ENCODE data around the gene CPD. TPM values are rescaled to one million over a fixed set of nuclear protein-coding genes. Genes with fewer than 3 reads are reported as not detected.

CPD gene
- total and polyA plus RNA-seq, 2 of the 13 experiments (the other 11 are each of a cell fraction or from before 2014, with no cell fraction given): 46.1 to 72.3 TPM

- TF ChIP-seq, protein P1, sequence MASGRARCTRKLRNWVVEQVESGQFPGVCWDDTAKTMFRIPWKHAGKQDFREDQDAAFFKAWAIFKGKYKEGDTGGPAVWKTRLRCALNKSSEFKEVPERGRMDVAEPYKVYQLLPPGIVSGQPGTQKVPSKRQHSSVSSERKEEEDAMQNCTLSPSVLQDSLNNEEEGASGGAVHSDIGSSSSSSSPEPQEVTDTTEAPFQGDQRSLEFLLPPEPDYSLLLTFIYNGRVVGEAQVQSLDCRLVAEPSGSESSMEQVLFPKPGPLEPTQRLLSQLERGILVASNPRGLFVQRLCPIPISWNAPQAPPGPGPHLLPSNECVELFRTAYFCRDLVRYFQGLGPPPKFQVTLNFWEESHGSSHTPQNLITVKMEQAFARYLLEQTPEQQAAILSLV (CRISPR knock-in tag; IDR thresholded peaks at IDR 0.05; ENCODE audit: borderline replicate concordance): 0 out of 2 replicates have a peak, but pooled peaks have one; percentile 55
- TF ChIP-seq, protein P2, sequence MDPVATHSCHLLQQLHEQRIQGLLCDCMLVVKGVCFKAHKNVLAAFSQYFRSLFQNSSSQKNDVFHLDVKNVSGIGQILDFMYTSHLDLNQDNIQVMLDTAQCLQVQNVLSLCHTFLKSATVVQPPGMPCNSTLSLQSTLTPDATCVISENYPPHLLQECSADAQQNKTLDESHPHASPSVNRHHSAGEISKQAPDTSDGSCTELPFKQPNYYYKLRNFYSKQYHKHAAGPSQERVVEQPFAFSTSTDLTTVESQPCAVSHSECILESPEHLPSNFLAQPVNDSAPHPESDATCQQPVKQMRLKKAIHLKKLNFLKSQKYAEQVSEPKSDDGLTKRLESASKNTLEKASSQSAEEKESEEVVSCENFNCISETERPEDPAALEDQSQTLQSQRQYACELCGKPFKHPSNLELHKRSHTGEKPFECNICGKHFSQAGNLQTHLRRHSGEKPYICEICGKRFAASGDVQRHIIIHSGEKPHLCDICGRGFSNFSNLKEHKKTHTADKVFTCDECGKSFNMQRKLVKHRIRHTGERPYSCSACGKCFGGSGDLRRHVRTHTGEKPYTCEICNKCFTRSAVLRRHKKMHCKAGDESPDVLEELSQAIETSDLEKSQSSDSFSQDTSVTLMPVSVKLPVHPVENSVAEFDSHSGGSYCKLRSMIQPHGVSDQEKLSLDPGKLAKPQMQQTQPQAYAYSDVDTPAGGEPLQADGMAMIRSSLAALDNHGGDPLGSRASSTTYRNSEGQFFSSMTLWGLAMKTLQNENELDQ (CRISPR knock-in tag; IDR thresholded peaks at IDR 0.05; ENCODE audit: borderline replicate concordance): no peak
- TF ChIP-seq MAFK (conservative IDR thresholded peaks at IDR 0.05 in 1 of 2, IDR thresholded peaks at IDR 0.05 in 1 of 2; ENCODE audit: low read length in 2 of 2) (no peak), ZBTB26 (CRISPR knock-in tag; IDR thresholded peaks at IDR 0.05; ENCODE audit: borderline replicate concordance) (no peak), CENPX (CRISPR knock-in tag; IDR thresholded peaks at IDR 0.05) (no peak), CBFB (CRISPR knock-in tag; IDR thresholded peaks at IDR 0.05) (no peak), ERF (CRISPR knock-in tag; IDR thresholded peaks at IDR 0.05) (no peak), ZNF678 (CRISPR knock-in tag; IDR thresholded peaks at IDR 0.05) (no peak), STAT6 (CRISPR knock-in tag; IDR thresholded peaks at IDR 0.05; ENCODE audit: borderline replicate concordance) (no peak), HNRNPH1 (optimal IDR thresholded peaks at IDR 0.05; ENCODE audit: low read depth, low read length) (no peak), ZFP36L2 (CRISPR knock-in tag; IDR thresholded peaks at IDR 0.05) (no peak), ZNF761 (CRISPR knock-in tag; conservative IDR thresholded peaks at IDR 0.05) (no peak), GABPA (IDR thresholded peaks at IDR 0.05; ENCODE audit: low read depth, low read length) (no peak), GABPA (CRISPR knock-in tag; IDR thresholded peaks at IDR 0.05; ENCODE audit: low read depth) (no peak), ZNF431 (CRISPR knock-in tag; IDR thresholded peaks at IDR 0.05; ENCODE audit: borderline replicate concordance, low read depth) (no peak), SALL2 (CRISPR knock-in tag; IDR thresholded peaks at IDR 0.05) (no peak), THYN1 (CRISPR knock-in tag; IDR thresholded peaks at IDR 0.05; ENCODE audit: borderline replicate concordance, low read depth) (no peak)
- TF ChIP-seq, protein P3, sequence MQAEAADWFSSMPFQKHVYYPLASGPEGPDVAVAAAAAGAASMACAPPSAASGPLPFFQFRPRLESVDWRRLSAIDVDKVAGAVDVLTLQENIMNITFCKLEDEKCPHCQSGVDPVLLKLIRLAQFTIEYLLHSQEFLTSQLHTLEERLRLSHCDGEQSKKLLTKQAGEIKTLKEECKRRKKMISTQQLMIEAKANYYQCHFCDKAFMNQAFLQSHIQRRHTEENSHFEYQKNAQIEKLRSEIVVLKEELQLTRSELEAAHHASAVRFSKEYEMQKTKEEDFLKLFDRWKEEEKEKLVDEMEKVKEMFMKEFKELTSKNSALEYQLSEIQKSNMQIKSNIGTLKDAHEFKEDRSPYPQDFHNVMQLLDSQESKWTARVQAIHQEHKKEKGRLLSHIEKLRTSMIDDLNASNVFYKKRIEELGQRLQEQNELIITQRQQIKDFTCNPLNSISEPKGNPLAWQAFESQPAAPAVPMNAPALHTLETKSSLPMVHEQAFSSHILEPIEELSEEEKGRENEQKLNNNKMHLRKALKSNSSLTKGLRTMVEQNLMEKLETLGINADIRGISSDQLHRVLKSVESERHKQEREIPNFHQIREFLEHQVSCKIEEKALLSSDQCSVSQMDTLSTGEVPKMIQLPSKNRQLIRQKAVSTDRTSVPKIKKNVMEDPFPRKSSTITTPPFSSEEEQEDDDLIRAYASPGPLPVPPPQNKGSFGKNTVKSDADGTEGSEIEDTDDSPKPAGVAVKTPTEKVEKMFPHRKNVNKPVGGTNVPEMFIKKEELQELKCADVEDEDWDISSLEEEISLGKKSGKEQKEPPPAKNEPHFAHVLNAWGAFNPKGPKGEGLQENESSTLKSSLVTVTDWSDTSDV (CRISPR knock-in tag; IDR thresholded peaks at IDR 0.05): no peak
Measured at GRCh38 chr17:30345527-30346075, 33.1 kb upstream of the CPD start (continued).
